ENCODE data around the gene HPS4. TPM values are rescaled to one million over a fixed set of nuclear protein-coding genes. Genes with fewer than 3 reads are reported as not detected.

The HPS4 gene
- total and polyA plus RNA-seq, 2 of the 8 experiments (the other 6 are each of a cell fraction or from before 2014, with no cell fraction given), result 28.0 to 35.2 TPM

GRCh38 chr22:26494506-26494905 is 10.9 kb upstream of the HPS4 start (continued):
- TF ChIP-seq CHD7 (IDR thresholded peaks at IDR 0.05; ENCODE audit: insufficient replicate concordance, low read length) (no peak), YY1 (IDR thresholded peaks at IDR 0.05; ENCODE audit: low read depth, low read length) (no peak), POU5F1 (IDR thresholded peaks at IDR 0.05; ENCODE audit: low read depth, low read length) (no peak), TBP (IDR thresholded peaks at IDR 0.05; ENCODE audit: low read depth, low read length) (no peak), SP4 (IDR thresholded peaks at IDR 0.05; ENCODE audit: low read length) (no peak), EZH2 (IDR thresholded peaks at IDR 0.05; ENCODE audit: low read depth, low read length, severe bottlenecking) (no peak), POLR2A (IDR thresholded peaks at IDR 0.05; ENCODE audit: control extremely low read depth in 1 of 2, low read depth in 2 of 2, low read length in 2 of 2) (no peak), SRF (IDR thresholded peaks at IDR 0.05; ENCODE audit: low read depth, low read length) (no peak), RFX5 (IDR thresholded peaks at IDR 0.05; ENCODE audit: borderline replicate concordance, low read depth, low read length) (no peak), BCL11A (IDR thresholded peaks at IDR 0.05; ENCODE audit: low read depth in 2 of 2, low read length in 2 of 2) (no peak)

Data from H1 (cell line).